HEK293 (cell line): ENCODE measurements around the gene CDON.

Experiments used
- CTCF ChIA-PET: fragments of 350-600 bp; formaldehyde crosslinking; extraction: SDS; loops from one replicate; lab custom pipeline; 2021; ENCODE audit warnings: antibody characterized with exemption; lab: Yijun Ruan, JAX
- POLR2A ChIA-PET: fragments of 300-600 bp; formaldehyde crosslinking; extraction: SDS; loops from one replicate; lab custom pipeline; 2020; ENCODE audit warnings: antibody characterized with exemption, inconsistent platforms; lab: Yijun Ruan, JAX
- H3K27ac ChIP-seq: fragments of 200-500 bp; sonication (Bioruptor generic); 2 replicates; pipeline ENCODE4 v1.5.1; 2014; ENCODE audit warnings: low read depth, low read length, control low read depth, inconsistent platforms; ENCODE audit errors: extremely low read depth
- H3K36me3 ChIP-seq, 2 experiments: fragments of 200-500 bp in 1 of 2; sonication (Bioruptor generic) in 1 of 2; 1 replicate in 1 of 2; 2 replicates in 1 of 2; pipeline ENCODE4 v1.5.1; 2014 to 2017; ENCODE audit warnings: inconsistent platforms in 2 of 2, low read length in 2 of 2; ENCODE audit not compliant: control insufficient read depth in 2 of 2, insufficient read depth in 1 of 2
- H3K4me1 ChIP-seq: fragments of 200-500 bp; sonication (Bioruptor generic); 2 replicates; pipeline ENCODE4 v1.5.1; 2014; ENCODE audit warnings: mild to moderate bottlenecking, low read length, inconsistent platforms; ENCODE audit not compliant: control insufficient read depth, insufficient read depth
- H3K4me3 ChIP-seq: 2 replicates; pipeline ENCODE4 v1.5.1; 2011; ENCODE audit warnings: low read depth, mild to moderate bottlenecking, control low read depth, low read length, moderate library complexity
- H3K9me3 ChIP-seq: fragments of 200-500 bp; sonication (Bioruptor generic); 2 replicates; pipeline ENCODE4 v1.5.1; 2014; ENCODE audit warnings: low read depth, low read length, inconsistent platforms; ENCODE audit not compliant: control insufficient read depth, insufficient read depth
- BCL11A ChIP-seq: fragments of 450-650 bp; formaldehyde crosslinking; IDR thresholded peaks from 2 replicates; pipeline ENCODE4 v1.5.1; 2016; ENCODE audit warnings: low read depth, missing biosample characterization, missing genetic modification characterization
- BCL11B ChIP-seq: fragments of 450-650 bp; formaldehyde crosslinking; IDR thresholded peaks from 2 replicates; pipeline ENCODE4 v1.5.1; 2016; ENCODE audit warnings: low read depth, missing biosample characterization, missing genetic modification characterization
- HOXA7 ChIP-seq: sonication (generic); formaldehyde crosslinking; IDR thresholded peaks from 2 replicates; pipeline ENCODE4 v1.8.1; 2022; ENCODE audit warnings: missing genetic modification reagents, borderline replicate concordance
- KLF17 ChIP-seq: fragments of 450-650 bp; formaldehyde crosslinking; IDR thresholded peaks from 2 replicates; pipeline ENCODE4 v1.5.1; 2016; ENCODE audit warnings: missing biosample characterization, missing genetic modification characterization
- SETDB1 ChIP-seq: IDR thresholded peaks from one replicate; pipeline ENCODE4 v1.6.1; 2017; ENCODE audit warnings: mild to moderate bottlenecking, low read length, moderate library complexity, mixed read lengths; ENCODE audit not compliant: insufficient read length
- ZNF121 ChIP-seq: fragments of 450-650 bp; formaldehyde crosslinking; IDR thresholded peaks from 2 replicates; pipeline ENCODE4 v1.5.1; 2016; ENCODE audit warnings: missing biosample characterization, missing genetic modification characterization
- ZNF155 ChIP-seq: fragments of 450-650 bp; formaldehyde crosslinking; IDR thresholded peaks from 2 replicates; pipeline ENCODE4 v1.5.1; 2016; ENCODE audit warnings: missing biosample characterization, missing genetic modification characterization
- ZNF157 ChIP-seq: fragments of 450-650 bp; formaldehyde crosslinking; IDR thresholded peaks from 2 replicates; pipeline ENCODE4 v1.5.1; 2016; ENCODE audit warnings: missing biosample characterization, missing genetic modification characterization
- ZNF19 ChIP-seq: fragments of 450-650 bp; formaldehyde crosslinking; IDR thresholded peaks from 2 replicates; pipeline ENCODE4; 2016; ENCODE audit warnings: missing biosample characterization, missing genetic modification characterization, low read depth
- ZNF211 ChIP-seq: fragments of 450-650 bp; formaldehyde crosslinking; IDR thresholded peaks from 2 replicates; pipeline ENCODE4 v1.5.1; 2016; ENCODE audit warnings: low read depth, missing biosample characterization, missing genetic modification characterization
- ZNF221 ChIP-seq: fragments of 450-650 bp; formaldehyde crosslinking; IDR thresholded peaks from 2 replicates; pipeline ENCODE4 v1.5.1; 2017; ENCODE audit warnings: missing biosample characterization, missing genetic modification characterization, borderline replicate concordance
- ZNF223 ChIP-seq: fragments of 450-650 bp; formaldehyde crosslinking; IDR thresholded peaks from 2 replicates; pipeline ENCODE4 v1.5.1; 2016; ENCODE audit warnings: missing biosample characterization, missing genetic modification characterization
- ZNF280D ChIP-seq: fragments of 450-650 bp; formaldehyde crosslinking; IDR thresholded peaks from 2 replicates; pipeline ENCODE4 v1.5.1; 2016; ENCODE audit warnings: missing biosample characterization, missing genetic modification characterization
- ZNF473 ChIP-seq: fragments of 450-650 bp; formaldehyde crosslinking; IDR thresholded peaks from 2 replicates; pipeline ENCODE4 v1.5.1; 2017; ENCODE audit warnings: missing biosample characterization, missing genetic modification characterization
- ZNF501 ChIP-seq: fragments of 450-650 bp; formaldehyde crosslinking; IDR thresholded peaks from 2 replicates; pipeline ENCODE4 v1.5.1; 2016; ENCODE audit warnings: missing biosample characterization, missing genetic modification characterization
- ZNF521 ChIP-seq: fragments of 450-650 bp; formaldehyde crosslinking; IDR thresholded peaks from 2 replicates; pipeline ENCODE4 v1.5.1; 2017; ENCODE audit warnings: missing biosample characterization, mild to moderate bottlenecking, missing genetic modification characterization
- ZNF558 ChIP-seq: fragments of 450-650 bp; formaldehyde crosslinking; IDR thresholded peaks from 2 replicates; pipeline ENCODE4 v1.5.1; 2016; ENCODE audit warnings: missing biosample characterization, missing genetic modification characterization
- ZNF585B ChIP-seq: fragments of 450-650 bp; formaldehyde crosslinking; IDR thresholded peaks from 2 replicates; pipeline ENCODE4 v1.5.1; 2016; ENCODE audit warnings: missing biosample characterization, missing genetic modification characterization
- ZNF596 ChIP-seq: fragments of 450-650 bp; IDR thresholded peaks from 2 replicates; pipeline ENCODE4 v1.5.0; 2018; ENCODE audit warnings: missing biosample characterization, mild to moderate bottlenecking, missing genetic modification characterization, moderate library complexity
- ZNF664 ChIP-seq: fragments of 450-650 bp; formaldehyde crosslinking; IDR thresholded peaks from 2 replicates; pipeline ENCODE4 v1.5.1; 2016; ENCODE audit warnings: missing biosample characterization, missing genetic modification characterization
- ZNF677 ChIP-seq: fragments of 450-650 bp; IDR thresholded peaks from 2 replicates; pipeline ENCODE4 v1.5.0; 2018; ENCODE audit warnings: missing biosample characterization, mild to moderate bottlenecking, missing genetic modification characterization, moderate library complexity
- TF ChIP-seq, protein P1 (sequence below): fragments of 450-650 bp; formaldehyde crosslinking; IDR thresholded peaks from 2 replicates; pipeline ENCODE4 v1.5.1; 2017; ENCODE audit warnings: missing biosample characterization, missing genetic modification characterization
- TF ChIP-seq, protein P2 (sequence below): fragments of 450-650 bp; formaldehyde crosslinking; IDR thresholded peaks from 2 replicates; pipeline ENCODE4 v1.5.1; 2016; ENCODE audit warnings: missing biosample characterization, missing genetic modification characterization
- TF ChIP-seq, protein P3 (sequence below): fragments of 450-650 bp; formaldehyde crosslinking; IDR thresholded peaks from 2 replicates; pipeline ENCODE4 v1.5.1; 2017; ENCODE audit warnings: missing biosample characterization, missing genetic modification characterization

Gene CDON

GRCh38 chr11:126039485-126040271, 23.0 kb downstream of the CDON start:
- TF ChIP-seq ZNF121 (tag by site-specific recombination) = no peak
- TF ChIP-seq ZNF585B = no peak
- no peak for TF ChIP-seq ZNF596 (tag by site-specific recombination)
- no peak for TF ChIP-seq ZNF473 (tag by site-specific recombination)
- no peak for TF ChIP-seq ZNF157
- no peak for TF ChIP-seq ZNF223 (tag by site-specific recombination)
- no peak for TF ChIP-seq ZNF558 (tag by site-specific recombination)
- no peak for TF ChIP-seq BCL11A (tag by site-specific recombination)
- no peak for TF ChIP-seq ZNF19
- TF ChIP-seq, protein P1, sequence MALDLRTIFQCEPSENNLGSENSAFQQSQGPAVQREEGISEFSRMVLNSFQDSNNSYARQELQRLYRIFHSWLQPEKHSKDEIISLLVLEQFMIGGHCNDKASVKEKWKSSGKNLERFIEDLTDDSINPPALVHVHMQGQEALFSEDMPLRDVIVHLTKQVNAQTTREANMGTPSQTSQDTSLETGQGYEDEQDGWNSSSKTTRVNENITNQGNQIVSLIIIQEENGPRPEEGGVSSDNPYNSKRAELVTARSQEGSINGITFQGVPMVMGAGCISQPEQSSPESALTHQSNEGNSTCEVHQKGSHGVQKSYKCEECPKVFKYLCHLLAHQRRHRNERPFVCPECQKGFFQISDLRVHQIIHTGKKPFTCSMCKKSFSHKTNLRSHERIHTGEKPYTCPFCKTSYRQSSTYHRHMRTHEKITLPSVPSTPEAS (tag by site-specific recombination) = no peak
- no peak for TF ChIP-seq ZNF155 (tag by site-specific recombination)
- no peak for TF ChIP-seq ZNF664
- no peak for TF ChIP-seq BCL11B
- TF ChIP-seq ZNF221 = no peak
- TF ChIP-seq ZNF211 (tag by site-specific recombination) = no peak
- TF ChIP-seq SETDB1 = no peak
- TF ChIP-seq ZNF280D (tag by site-specific recombination) = no peak
- no peak for TF ChIP-seq ZNF501 (tag by site-specific recombination)
- TF ChIP-seq, protein P2, sequence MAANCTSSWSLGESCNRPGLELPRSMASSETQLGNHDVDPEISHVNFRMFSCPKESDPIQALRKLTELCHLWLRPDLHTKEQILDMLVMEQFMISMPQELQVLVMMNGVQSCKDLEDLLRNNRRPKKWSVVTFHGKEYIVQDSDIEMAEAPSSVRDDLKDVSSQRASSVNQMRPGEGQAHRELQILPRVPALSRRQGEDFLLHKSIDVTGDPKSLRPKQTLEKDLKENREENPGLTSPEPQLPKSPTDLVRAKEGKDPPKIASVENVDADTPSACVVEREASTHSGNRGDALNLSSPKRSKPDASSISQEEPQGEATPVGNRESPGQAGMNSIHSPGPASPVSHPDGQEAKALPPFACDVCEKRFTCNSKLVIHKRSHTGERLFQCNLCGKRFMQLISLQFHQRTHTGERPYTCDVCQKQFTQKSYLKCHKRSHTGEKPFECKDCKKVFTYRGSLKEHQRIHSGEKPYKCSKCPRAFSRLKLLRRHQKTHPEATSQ (tag by site-specific recombination) = no peak
- Histone ChIP-seq H3K4me1 (no peaks in the 10 kb centered on the region), H3K27ac (no peak overlapping the region), H3K9me3 (no peaks in the 10 kb centered on the region), H3K4me3 (no peak overlapping the region), H3K36me3 (peaks cover 0 to 4% of the 10 kb centered on the region in 2 experiments; a peak in 2 of 3 replicates)
- CTCF ChIA-PET = interaction anchor here (0.6 to 1.5 kb wide), 5 partner anchors 10 to 117 kb away, joined by 3 to 6 read pairs (median 4); no protein-coding TSS in a partner anchor
- POLR2A ChIA-PET = no interaction called here

GRCh38 chr11:126035718-126036117, 26.9 kb downstream of the CDON start:
- no peaks in the 10 kb centered on the region for H3K9me3 ChIP-seq
- POLR2A ChIA-PET = no interaction called here
- H3K4me3 ChIP-seq = no peak overlapping the region
- no peak overlapping the region for H3K27ac ChIP-seq
- no peaks in the 10 kb centered on the region; a peak in 1 of 3 replicates for H3K36me3 ChIP-seq
- CTCF ChIA-PET = no interaction called here
- no peaks in the 10 kb centered on the region for H3K4me1 ChIP-seq
- TF ChIP-seq ZNF677 (tag by site-specific recombination) (no peak), ZNF521 (no peak), HOXA7 (CRISPR knock-in tag) (no peak), KLF17 (tag by site-specific recombination) (no peak)
- TF ChIP-seq, protein P3, sequence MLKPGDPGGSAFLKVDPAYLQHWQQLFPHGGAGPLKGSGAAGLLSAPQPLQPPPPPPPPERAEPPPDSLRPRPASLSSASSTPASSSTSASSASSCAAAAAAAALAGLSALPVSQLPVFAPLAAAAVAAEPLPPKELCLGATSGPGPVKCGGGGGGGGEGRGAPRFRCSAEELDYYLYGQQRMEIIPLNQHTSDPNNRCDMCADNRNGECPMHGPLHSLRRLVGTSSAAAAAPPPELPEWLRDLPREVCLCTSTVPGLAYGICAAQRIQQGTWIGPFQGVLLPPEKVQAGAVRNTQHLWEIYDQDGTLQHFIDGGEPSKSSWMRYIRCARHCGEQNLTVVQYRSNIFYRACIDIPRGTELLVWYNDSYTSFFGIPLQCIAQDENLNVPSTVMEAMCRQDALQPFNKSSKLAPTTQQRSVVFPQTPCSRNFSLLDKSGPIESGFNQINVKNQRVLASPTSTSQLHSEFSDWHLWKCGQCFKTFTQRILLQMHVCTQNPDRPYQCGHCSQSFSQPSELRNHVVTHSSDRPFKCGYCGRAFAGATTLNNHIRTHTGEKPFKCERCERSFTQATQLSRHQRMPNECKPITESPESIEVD (tag by site-specific recombination) = no peak
